ENCODE data around the gene PAX6.

DNA sequence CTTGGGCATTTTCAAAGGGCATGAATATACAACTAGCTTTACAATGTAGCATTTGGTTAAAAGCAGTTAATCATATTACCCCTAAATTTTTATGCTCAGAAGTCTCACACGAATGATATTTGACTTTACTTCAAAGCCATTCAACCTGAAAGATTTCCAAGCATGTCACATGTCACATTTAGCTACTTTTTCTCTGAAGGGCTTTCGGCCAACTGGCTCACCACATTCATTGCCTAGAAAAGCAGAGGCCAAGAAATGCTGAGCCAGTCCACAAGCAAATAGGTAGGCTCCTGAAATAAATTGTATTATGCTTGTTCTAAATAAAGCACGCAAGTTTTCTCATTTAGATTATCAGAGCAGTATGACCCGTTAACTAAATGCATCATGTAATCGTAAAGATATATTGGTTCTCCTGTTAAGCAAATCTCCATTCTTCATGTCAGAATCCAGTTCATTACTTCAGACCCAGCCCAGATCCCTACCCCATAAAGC is 30.6 kb downstream of the PAX6 start:
- no peak for TF ChIP-seq CTCF (IDR thresholded peaks at IDR 0.05)
- no peak for TF ChIP-seq POLR2A (IDR thresholded peaks at IDR 0.05)
- no peak for TF ChIP-seq EP300 (IDR thresholded peaks at IDR 0.05)
